Measurements from ENCODE around the gene HPRT1. TPM values are rescaled to one million over a fixed set of nuclear protein-coding genes. Genes with fewer than 3 reads are reported as not detected.

HPRT1 gene
- total RNA-seq = 18.3 and 18.7 TPM in 2 replicates

GRCh38 chrX:134460005-134460861 lies at the start of gene HPRT1:
Gene HPRT1 (plus strand): TSS chrX:134460165. CDS start chrX:134460312, 147 bp downstream.

Other genes starting within 250 kb of the HPRT1 start
- gene CCDC160, start 223.0 kb upstream of the HPRT1 start, total RNA-seq = not detected in 2 replicates
- 15.7 and 18.4 TPM in 2 replicates for gene PHF6, start 86.9 kb upstream of the HPRT1 start, total RNA-seq
- gene PLAC1, start 198.3 kb downstream of the HPRT1 start, total RNA-seq = 0.42 and 1.2 TPM in 2 replicates

Measured in hair follicular keratinocyte (primary cell).